MM.1S (cell line): ENCODE data around the gene JUN.

Source experiments
- DNase-seq: peaks from one replicate; pipeline ENCODE4 v3.0.0-alpha.2; 2015
- H2AFZ ChIP-seq: fragments of 300-600 bp; sonication (generic); 2 replicates; pipeline ENCODE4 v1.6.0; 2016; ENCODE audit warnings: antibody characterized with exemption, low read length
- H3F3A ChIP-seq: fragments of 300-600 bp; sonication (generic); 2 replicates; pipeline ENCODE4 v1.6.1; 2016; ENCODE audit warnings: mild to moderate bottlenecking, antibody characterized with exemption, low read length, moderate library complexity, mixed read lengths; ENCODE audit not compliant: insufficient read depth
- H3K27ac ChIP-seq: fragments of 300-600 bp; sonication (generic); 2 replicates; pipeline ENCODE4 v1.5.1; 2016; ENCODE audit warnings: mild to moderate bottlenecking, low read length
- H3K27me3 ChIP-seq: fragments of 300-600 bp; sonication (generic); replicated peaks from 2 replicates; pipeline ENCODE4 v1.6.0; 2016; ENCODE audit warnings: low read length; ENCODE audit not compliant: insufficient read depth
- H3K36me3 ChIP-seq: fragments of 300-600 bp; sonication (generic); replicated peaks from 2 replicates; pipeline ENCODE4 v1.6.1; 2016; ENCODE audit warnings: mild to moderate bottlenecking, low read length, mixed read lengths; ENCODE audit not compliant: insufficient read depth
- H3K4me1 ChIP-seq: fragments of 300-600 bp; sonication (generic); 2 replicates; pipeline ENCODE4 v1.6.1; 2016; ENCODE audit warnings: low read length, mixed read lengths
- H3K4me2 ChIP-seq: fragments of 300-600 bp; sonication (generic); 2 replicates; pipeline ENCODE4 v1.6.0; 2016; ENCODE audit warnings: low read depth, low read length
- H3K4me3 ChIP-seq: fragments of 300-600 bp; sonication (generic); 2 replicates; pipeline ENCODE4 v1.5.1; 2016; ENCODE audit warnings: low read length, mixed read lengths
- H3K79me2 ChIP-seq: fragments of 300-600 bp; sonication (generic); 2 replicates; pipeline ENCODE4 v1.6.1; 2016; ENCODE audit warnings: mixed run types, low read length, mixed read lengths
- H3K9ac ChIP-seq: fragments of 300-600 bp; sonication (generic); 2 replicates; pipeline ENCODE4 v1.6.1; 2016; ENCODE audit warnings: low read length, mixed read lengths
- H3K9me2 ChIP-seq: fragments of 300-600 bp; sonication (generic); replicated peaks from 2 replicates; pipeline ENCODE4 v1.6.1; 2016; ENCODE audit warnings: mild to moderate bottlenecking, low read length, mixed read lengths; ENCODE audit not compliant: insufficient read depth
- H3K9me3 ChIP-seq: fragments of 300-600 bp; sonication (generic); replicated peaks from 2 replicates; pipeline ENCODE4 v1.6.1; 2016; ENCODE audit warnings: mild to moderate bottlenecking, low read length, mixed read lengths; ENCODE audit not compliant: insufficient read depth
- H4K20me1 ChIP-seq: fragments of 300-600 bp; sonication (generic); 2 replicates; pipeline ENCODE4 v1.6.1; 2016; ENCODE audit warnings: mild to moderate bottlenecking, low read length, moderate library complexity, mixed read lengths; ENCODE audit not compliant: insufficient read depth
- EZH2 ChIP-seq: fragments of 300-600 bp; sonication (generic); optimal IDR thresholded peaks from 2 replicates; pipeline ENCODE3; 2017; ENCODE audit warnings: low read depth, mild to moderate bottlenecking, antibody characterized with exemption, low read length, mixed read lengths
- EZH2phosphoT487 ChIP-seq: fragments of 300-600 bp; sonication (generic); IDR thresholded peaks from 2 replicates; pipeline ENCODE4 v1.6.1; 2018; ENCODE audit warnings: antibody characterized with exemption, low read length
- TF ChIP-seq, protein P1 (sequence below): fragments of 300-600 bp; sonication (generic); IDR thresholded peaks from 2 replicates; pipeline ENCODE4 v1.5.1; 2016; ENCODE audit warnings: antibody characterized with exemption, low read length, mixed read lengths

Gene JUN

DNA sequence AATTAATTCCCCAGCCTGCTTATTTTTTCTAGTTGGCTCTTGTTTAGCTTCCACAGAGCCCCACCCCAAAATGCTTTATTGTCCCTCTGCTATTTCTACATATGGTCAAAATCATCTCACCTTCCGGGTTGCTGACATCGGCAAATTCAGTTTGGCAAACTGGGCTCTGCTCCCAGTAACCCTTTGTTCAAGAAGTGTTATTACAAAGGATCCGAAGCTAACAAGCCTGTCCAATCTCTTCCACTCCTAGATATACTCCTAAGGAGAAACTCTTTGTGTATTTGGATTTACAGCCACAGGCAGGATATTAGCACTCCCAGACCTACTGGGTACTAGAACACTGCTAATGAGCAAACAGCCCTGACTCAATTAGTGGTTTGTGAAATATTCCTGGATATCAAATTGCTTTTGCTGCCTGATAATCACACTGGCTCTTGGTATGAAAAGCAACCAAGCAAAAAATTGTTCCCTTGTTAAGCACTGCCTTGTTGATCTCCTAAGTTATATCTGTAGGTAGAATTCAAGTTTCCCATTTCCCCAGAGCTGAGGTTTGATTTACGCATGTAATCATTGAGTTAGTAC is 4.0 kb downstream of the JUN start:
- Histone ChIP-seq H3K4me1 (peaks cover 24% of the 10 kb centered on the region), H3K4me3 (no peak overlapping the region), H4K20me1 (no peaks in the 10 kb centered on the region), H2AFZ (no peak overlapping the region), H3K27me3 (no peaks in the 10 kb centered on the region), H3K9me2 (no peaks in the 10 kb centered on the region), H3K79me2 (peaks cover 19% of the 10 kb centered on the region), H3K4me2 (0 out of 2 replicates have a peak overlapping the region, but pooled peaks have one; percentile 2), H3K9me3 (no peaks in the 10 kb centered on the region), H3K27ac (no peak overlapping the region), H3K36me3 (no peaks in the 10 kb centered on the region), H3F3A (peaks cover 37% of the 10 kb centered on the region), H3K9ac (no peak overlapping the region)
- no peak for DNase-seq
- TF ChIP-seq EZH2 (no peak), EZH2phosphoT487 (no peak)
- TF ChIP-seq, protein P1, sequence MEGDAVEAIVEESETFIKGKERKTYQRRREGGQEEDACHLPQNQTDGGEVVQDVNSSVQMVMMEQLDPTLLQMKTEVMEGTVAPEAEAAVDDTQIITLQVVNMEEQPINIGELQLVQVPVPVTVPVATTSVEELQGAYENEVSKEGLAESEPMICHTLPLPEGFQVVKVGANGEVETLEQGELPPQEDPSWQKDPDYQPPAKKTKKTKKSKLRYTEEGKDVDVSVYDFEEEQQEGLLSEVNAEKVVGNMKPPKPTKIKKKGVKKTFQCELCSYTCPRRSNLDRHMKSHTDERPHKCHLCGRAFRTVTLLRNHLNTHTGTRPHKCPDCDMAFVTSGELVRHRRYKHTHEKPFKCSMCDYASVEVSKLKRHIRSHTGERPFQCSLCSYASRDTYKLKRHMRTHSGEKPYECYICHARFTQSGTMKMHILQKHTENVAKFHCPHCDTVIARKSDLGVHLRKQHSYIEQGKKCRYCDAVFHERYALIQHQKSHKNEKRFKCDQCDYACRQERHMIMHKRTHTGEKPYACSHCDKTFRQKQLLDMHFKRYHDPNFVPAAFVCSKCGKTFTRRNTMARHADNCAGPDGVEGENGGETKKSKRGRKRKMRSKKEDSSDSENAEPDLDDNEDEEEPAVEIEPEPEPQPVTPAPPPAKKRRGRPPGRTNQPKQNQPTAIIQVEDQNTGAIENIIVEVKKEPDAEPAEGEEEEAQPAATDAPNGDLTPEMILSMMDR, result no peak

DNA sequence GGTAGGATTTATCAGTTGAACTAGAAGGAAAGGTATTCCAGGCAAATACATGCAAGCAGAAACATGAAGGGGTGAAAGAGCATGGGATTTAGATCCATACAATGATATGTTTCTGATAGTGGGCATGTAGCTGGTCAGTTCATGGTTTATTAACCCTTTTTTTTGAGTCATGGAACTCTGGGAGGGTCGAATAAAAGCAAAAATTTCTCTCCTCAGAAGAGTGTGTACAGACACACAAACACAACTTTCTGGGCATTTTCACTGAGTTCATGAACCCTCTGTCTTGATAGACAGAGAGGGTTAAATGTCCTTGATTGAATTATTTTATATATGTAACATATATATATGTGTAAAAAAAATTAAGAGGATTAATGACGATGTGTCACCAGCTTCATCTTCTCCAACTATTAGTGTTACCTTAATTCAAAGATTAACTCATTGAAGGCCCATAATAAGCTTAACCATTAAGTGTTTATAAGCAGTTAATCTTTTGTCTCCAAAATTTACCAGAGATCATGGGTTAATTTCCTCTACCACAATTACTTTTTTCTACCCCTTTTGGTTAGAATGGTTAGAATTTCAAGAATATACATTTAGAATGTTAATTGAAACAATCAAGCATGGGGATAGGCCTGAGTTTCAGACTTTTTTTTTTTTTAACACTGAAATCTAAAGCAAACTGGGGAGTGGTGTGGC is 4.6 kb downstream of the JUN start:
- Histone ChIP-seq H4K20me1 (no peaks in the 10 kb centered on the region), H3K27me3 (no peaks in the 10 kb centered on the region), H3K9me3 (no peaks in the 10 kb centered on the region), H3K27ac (no peak overlapping the region), H3K4me3 (no peak overlapping the region), H3K36me3 (no peaks in the 10 kb centered on the region), H3K4me1 (peaks cover 30% of the 10 kb centered on the region), H2AFZ (no peak overlapping the region), H3K4me2 (no peak overlapping the region), H3K9me2 (no peaks in the 10 kb centered on the region), H3K79me2 (peaks cover 19% of the 10 kb centered on the region), H3K9ac (no peak overlapping the region), H3F3A (peaks cover 35% of the 10 kb centered on the region)
- TF ChIP-seq EZH2, result no peak
- TF ChIP-seq, protein P1, result no peak
- TF ChIP-seq EZH2phosphoT487, result no peak
- no peak for DNase-seq

DNA sequence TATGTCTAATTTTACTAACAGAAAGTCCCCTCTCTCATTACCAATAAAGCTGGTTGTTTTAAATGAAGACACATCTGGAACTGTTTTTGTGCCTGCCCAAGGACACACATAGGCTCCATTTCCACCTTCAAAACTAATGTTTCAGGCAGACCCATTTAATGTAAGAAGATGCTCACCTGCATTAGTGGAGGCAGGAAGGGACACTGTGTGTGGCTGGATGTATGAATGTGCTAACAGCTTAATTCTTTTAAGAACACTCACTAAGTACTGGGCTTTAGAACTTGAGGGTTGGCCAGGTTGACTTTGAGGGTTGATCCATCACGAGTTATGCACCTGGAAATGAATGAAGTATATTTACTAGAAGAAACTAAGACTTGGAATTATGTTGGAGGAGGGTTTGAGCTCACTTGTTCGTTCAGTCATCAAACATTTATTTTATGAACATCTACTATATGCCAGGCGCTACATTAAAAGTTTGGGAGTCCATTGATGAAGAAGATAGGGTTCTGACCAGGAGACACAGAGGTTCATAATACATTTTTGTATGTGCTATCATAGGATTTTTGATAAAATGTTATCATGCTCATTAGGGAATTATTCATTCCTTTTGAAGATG is 5.4 kb downstream of the JUN start:
- Histone ChIP-seq H3K27me3 (no peaks in the 10 kb centered on the region), H3F3A (peaks cover 39% of the 10 kb centered on the region), H3K4me2 (no peak overlapping the region), H3K4me3 (no peak overlapping the region), H3K79me2 (peaks cover 19% of the 10 kb centered on the region), H3K9me2 (no peaks in the 10 kb centered on the region), H3K27ac (no peak overlapping the region), H3K4me1 (peaks cover 37% of the 10 kb centered on the region), H3K9ac (no peak overlapping the region), H4K20me1 (no peaks in the 10 kb centered on the region), H3K36me3 (no peaks in the 10 kb centered on the region), H3K9me3 (no peaks in the 10 kb centered on the region), H2AFZ (no peak overlapping the region)
- TF ChIP-seq, protein P1, result no peak
- TF ChIP-seq EZH2 (no peak), EZH2phosphoT487 (no peak)
- DNase-seq, result no peak
